ENCODE results near the gene FAP. TPM values are rescaled to one million over a fixed set of nuclear protein-coding genes. Genes with fewer than 3 reads are reported as not detected.

FAP gene
- 91.9 and 141 TPM in 2 replicates for total RNA-seq

GRCh38 chr2:162243294-162243693 is at the start of gene FAP:
Gene FAP (minus strand): TSS chr2:162243445. CDS start chr2:162243327, 118 bp downstream.

GRCh38 chr2:162152147-162152546 is 91.1 kb downstream of the FAP start, which contains the start of gene GCG:
Gene GCG (minus strand): TSS chr2:162152247. CDS start chr2:162149178, 3,069 bp downstream.

Other genes with a start within 250 kb of the FAP start
- gene DPP4, start 169.2 kb downstream of the FAP start, total RNA-seq: 88.0 and 110 TPM in 2 replicates
- gene GCG, start 91.2 kb downstream of the FAP start, total RNA-seq: not detected in 2 replicates
- 5.5 and 8.0 TPM in 2 replicates for gene IFIH1, start 75.2 kb upstream of the FAP start, total RNA-seq
- 9.5 and 10.6 TPM in 2 replicates for gene GCA, start 100.7 kb upstream of the FAP start, total RNA-seq

Measured in aortic smooth muscle cell (primary cell).